Stimulated activated CD4-positive, alpha-beta T cell treated with anti-CD3 and anti-CD28 coated beads, Interleukin-1b, Interleukin-23, amount 100 ng/mL, for 1 hour (primary cell): ENCODE results near the gene PEX5L.

Source experiments
- DNase-seq, 2 donors: peaks; one replicate each; pipeline ENCODE4 v3.0.0-alpha.2; 2020; ENCODE audit warnings: low read depth in 2 of 2

The PEX5L gene

DNA sequence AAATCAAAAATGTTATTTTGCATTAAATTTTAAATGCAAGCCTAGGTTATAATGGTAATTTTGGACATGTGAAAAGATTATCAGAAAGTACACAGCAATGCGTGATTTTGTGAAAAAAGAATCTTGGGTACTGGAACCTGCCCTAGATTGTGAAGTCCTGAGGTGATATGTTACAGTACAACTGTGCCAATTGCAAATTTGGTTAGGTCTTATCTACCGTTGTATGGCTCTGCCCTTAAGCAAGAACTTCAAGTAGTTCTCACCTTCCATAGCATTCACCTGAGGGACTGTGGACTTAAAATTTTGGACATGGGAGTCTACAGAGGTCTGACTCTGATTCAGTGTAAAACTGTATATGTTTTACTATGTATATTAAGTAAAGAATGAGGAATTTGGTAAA lies 140.2 kb downstream of the PEX5L start:
- no peak for DNase-seq

DNA sequence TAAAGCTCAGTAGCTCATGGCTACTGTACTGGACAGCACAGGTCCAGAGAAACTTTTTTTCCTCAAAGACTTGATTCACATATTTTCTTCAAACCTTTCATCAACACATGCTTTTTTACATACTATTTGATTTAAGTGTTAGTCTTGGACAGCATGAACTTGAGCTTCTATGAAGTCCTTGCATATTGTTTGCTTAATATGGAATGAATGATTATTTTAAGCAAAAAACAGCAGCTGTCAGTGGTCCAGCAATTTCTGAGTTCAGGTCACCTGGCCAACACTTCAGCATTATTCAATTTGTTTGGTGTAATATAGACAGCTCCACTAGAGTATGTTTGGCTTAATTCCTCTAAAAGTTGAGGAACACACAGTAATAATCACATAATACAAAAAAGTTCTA lies 141.4 kb downstream of the PEX5L start:
- DNase-seq: no peak

DNA sequence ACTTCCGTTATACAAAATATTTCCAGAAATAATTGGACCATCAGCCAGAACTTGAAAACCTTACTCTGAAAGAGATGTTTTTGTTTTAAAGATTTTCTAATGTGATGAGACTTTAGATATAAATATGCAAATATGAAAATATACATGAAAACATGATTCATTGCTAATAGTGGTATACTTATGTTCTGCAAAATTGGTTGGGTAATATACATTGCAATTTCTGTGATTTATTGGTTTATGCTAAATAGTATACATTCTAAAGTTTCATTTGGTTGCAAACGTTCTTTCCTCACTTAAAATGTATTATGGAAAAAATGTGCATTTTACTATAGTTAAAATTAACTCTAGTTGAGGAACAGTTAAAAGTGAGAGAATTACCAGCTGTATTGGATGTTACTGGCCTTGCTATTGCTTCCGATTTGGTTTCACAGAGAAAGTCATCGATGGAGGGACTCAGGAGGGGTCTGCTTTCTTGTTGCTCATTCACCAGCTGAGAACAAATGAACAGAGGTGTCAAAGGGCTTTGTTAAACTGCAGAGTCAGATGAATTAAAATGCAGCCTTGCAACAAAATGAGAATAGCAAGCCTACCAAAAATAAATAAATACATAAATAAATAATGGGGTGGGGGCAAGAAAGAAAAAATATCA lies 149.3 kb downstream of the PEX5L start:
- no peak for DNase-seq

DNA sequence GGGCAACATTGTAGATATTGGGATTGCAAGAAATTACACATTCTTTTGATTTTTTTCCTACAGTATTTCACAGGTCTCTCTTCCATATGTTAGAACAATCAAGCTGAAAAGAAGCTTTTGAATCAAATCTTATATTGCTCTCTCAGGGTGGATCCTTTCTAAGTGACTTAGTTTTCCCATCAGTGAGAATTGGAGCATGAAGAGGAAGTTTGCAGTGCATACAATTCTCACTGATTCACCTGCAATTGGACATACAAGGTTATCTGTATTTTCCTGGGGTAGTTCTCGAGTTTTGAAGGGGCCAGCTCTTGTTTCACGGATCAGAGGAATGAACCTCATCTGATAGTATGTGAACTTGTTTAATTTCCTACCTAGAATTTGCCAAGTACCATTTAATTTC lies 150.8 kb downstream of the PEX5L start:
- DNase-seq: no peak

DNA sequence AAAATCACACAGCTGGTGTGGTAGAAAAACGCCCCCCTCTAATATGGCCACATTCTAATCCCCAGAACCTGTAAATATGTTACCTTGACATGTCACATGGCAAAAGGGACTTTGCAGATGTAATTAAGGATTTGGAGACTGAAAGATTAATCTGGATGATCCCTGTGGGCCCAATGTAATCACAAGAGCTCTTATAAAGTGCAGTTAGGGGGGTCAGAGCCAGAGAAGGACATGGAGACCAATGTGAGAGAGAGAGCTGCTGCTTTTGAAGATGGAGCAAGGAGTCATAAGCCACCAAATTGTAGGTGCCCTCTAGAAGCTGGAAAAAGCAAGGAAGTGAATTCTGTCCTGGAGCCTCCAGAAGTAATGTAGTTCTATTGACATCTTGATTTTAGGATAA lies 152.6 kb downstream of the PEX5L start:
- DNase-seq: no peak

DNA sequence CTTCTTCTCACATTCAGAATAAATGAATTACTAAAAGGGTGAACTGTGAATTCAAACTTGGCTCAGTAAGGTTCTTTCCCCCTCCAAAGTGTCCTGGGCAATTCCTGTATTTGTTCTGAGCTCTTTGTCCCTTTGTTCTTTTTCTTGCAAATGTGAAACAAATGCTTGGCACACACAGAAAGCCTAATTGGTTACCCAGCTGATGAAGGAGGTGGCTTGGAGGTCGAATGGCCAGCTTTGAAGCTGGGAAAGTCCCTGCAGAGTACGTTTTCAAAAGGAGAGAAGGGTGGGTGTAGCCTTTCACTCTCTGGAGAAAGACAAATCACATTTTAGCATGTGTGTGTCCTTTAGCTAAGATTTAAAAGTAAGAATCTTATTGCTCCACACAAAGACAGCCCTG lies 154.4 kb downstream of the PEX5L start:
- no peak for DNase-seq

DNA sequence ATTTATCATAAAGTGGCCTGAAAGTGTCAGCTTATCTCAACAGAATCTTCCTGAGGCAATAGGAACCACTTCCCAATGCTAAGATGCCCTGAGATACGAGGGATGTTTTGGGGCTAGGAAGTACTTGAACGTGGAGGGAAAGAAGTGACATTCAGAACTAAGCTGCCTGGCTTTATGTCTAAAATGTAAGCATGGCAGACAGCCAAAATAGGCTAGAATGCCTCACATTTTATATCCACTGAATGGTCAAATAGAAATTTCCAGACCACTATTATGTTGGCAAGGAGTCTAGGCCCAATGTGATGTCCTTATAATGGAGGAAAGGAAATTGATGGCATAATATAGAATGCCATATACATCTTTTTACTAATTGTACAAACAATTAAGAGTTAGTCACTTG lies 154.9 kb downstream of the PEX5L start:
- no peak for DNase-seq

DNA sequence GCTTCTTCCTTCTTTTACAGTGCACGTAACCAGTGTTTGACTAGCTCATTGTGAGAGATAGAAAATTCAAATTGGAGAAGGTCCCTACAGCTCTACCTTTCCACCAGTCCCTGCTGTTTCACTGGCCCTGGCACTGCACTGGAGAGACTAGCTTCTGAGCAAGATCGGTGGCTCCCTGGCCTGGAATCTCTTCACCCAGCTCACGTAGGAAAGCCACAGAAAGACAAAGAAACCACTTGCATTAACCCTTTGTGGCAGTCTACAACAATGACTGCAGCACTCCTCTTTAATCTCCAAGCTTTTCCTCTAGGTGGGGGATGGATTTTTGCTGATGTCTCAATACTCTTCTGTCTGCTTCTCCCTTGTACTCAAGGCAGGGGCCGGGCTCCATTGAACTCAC lies 155.9 kb downstream of the PEX5L start:
- DNase-seq: no peak

DNA sequence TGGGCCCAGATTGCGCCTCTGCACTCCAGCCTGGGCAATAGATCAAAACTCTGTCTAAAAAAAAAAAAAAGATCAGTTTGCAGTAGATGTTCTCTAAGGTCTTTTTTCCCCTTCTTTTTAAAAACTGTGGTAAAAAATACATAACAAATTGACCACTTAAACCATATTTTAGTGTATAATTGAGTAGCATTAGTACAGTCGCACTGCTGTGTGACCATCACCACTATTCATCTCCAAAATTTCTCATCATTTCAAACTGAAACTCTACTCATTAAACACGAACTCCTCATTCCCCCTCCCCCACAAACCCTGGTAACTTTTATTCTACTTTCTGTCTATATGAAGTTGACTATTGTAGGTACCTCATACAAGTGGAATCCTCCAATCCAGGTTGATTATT lies 160.3 kb downstream of the PEX5L start:
- no peak for DNase-seq

DNA sequence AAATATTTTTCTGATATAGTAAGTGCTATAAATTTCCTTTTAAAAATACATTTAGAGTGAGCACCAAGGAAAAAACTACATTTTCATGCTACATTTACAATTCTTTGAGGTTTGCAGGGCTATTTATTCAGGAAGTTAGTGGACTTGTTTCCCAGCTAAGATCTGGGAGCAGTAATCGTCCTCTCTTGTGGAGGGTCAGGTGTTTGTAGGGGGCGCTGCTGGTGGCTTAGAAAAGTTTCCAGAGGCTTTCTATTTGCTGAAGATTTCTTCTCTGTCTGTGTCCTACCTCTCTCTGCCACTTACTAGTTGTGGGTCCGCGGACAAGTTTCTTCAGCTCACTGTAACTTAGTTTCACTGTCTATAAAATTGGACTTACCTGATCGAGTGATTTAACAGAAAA lies 163.9 kb downstream of the PEX5L start:
- no peak for DNase-seq

DNA sequence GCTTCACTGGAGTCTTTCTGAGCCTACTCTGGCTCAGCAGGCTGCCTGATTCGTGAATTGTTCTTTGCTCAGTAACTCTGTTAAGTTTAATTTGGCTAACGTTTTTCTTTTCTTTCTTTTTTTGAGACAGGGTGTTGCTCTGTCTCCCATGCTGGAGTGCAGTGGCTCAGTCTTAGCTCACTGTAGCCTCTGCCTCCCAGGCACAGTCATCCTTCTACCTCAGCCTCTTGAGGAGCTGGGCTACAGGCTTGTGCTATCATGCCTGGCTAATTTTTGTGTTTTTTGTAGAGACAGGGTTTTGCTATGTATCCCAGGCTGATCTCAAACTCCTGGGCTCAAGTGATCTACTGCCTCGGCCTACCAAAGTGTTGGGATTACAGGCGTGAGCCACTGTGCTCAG lies 165.0 kb downstream of the PEX5L start:
- no peak for DNase-seq

DNA sequence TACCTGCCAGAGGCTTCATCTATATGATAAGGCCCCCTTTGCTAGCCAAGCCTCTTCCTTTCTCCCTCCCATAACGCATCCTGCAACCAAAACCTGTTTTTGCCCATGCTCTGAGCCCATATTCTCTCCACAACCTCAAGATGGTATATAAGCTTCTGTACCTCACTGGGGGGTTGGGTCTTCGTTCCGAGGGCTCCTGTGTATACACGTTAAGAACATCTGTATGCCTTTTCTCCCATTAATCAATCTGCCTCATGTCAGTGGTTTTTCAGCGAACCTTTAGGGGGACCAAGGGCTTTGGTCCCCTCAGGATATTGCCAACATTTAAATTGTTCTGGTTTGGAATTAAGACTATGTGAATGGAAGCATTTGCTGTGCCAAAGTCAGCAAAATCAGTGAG lies 168.0 kb downstream of the PEX5L start:
- no peak for DNase-seq

DNA sequence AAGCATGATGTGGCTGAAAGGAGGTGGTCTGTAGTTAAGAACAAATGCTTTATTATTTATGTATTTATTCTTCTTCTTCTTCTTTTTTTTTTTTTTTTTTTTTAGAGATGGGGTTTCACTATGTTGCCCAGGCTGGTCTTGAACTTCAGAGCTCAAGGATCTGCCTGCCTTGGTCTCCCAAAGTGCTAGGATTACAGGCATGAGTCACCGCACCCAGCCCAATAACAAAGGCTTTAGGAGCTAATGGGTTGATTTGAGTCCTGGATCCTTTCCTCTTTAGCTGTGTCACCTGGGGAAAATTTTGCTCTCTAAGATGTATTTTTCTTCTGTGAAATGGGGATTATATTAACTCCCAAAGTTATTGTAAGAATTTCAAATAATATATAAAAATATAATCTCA lies 168.8 kb downstream of the PEX5L start:
- no peak for DNase-seq

DNA sequence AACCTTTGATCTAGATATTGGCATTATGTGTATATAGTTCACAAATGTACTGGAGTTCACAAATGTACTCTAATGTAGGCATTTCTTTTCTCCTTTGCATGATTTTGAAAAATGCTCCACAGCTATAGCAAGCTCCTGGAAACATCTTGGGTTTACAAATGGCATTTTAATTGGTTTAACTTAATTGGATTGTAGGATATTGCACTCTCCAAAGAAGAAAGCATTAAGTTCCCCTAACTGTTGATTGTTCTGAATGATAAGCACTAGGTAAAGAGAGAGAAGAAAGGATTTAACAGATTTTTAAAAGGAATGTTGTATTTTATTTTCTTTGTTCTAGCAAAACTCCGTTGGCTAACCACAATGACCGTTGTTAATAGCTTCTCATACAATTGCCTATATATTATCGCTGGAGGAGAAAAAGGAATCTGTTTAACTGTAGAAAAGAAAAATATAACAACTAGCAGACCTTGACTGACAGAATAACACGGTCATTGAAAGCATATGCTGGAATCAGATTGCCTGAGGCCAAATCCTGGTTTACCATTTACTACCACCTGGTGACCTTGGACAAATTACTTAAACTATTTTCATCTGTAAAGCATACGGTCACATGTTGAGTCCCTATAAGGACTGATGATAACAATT lies 170.8 kb downstream of the PEX5L start:
- no peak for DNase-seq

DNA sequence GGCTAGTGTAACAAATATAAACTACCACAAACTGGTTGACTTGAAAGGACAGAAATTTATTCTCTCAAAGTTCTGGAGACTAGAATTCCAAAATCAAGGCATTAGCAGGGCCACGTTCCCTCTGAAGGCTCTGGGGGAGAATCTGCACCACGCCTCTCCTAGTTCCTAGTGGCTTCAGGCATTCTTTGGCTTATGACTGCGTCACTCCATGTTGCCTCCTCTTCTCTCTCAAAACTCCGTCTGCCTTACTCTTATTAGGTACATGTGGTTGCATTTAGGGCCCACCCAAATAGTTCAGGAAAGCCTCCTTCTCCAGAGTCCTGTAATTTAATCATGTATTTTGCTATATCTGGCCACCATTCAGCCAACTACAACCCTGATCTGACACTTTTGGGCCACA lies 174.8 kb downstream of the PEX5L start:
- no peak for DNase-seq

DNA sequence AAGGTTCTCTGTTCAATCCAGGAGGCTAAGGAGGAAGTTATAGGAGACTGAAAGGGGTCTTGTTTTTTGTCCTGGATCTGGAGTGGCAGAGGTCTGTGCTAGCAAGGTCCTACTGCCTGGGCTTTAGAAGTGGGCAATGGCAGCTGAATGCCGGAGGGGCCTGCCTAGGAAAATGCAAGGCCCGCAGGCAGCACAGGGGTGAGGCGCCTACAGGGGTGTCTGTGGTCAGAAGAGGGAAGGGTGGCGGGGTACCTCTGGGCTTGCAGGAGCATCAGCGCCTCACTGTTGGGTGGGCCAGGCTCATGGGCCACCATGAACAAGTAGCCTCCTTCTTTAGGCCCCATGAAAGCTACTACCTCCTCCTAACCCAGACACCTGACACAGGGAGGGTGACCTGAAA lies 175.4 kb downstream of the PEX5L start:
- no peak for DNase-seq

DNA sequence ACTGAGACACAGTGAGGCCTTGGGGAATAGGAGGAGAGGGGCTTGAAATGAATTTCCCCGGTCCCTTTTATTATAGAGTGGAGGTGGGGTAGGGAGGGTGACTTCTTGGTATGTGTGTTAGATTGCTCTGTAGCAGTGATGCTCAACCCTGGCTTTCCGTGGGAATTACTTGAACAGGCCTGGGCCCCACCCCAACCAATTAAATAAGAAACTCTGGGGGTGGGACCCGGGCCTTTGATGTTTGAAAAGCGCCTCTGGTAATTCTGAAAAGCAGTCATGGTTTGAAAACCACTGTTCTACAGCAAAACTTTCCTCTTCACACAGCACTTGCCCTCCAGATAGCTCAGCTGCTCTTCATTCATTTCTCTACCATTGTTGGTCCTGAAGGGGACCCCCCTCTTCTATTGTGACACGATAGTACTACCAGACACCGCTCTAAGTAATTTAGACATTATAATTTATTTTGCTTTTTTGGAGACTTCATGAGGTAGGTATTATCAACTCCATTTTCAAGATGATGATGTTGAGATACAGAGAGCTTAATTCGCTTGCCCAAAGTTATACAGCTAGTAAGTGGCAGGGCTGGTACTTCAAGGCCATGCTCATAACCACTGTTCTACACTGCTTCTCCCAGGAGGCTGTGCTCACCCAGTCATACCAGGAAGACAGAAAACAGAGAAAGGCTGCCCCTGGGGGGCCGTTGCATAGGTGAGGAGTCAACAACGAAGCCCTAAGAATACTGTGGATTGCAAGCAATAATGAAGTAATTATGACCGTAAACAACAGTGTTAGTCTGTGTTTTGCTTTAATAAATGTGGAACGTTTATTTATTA lies 176.2 kb downstream of the PEX5L start:
- DNase-seq: no peak

DNA sequence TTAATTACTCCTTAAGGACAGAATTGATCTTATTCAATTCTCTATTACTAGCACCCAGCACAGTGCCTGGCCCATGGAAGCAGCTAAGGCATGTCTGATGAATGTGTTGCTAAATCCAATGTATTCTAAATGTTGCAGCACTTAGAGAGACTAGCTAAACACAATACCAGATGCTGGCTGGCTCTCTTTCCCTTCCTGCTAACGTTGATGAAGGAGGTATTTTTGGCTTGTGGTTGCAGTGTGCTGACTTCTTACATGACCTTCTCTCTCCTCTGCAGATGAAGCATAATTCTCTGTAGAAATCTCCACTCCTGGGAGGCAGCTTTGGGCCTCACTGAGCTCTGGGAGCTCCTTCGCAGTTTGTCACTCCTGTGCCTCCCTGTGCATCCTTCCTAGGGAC lies 183.6 kb downstream of the PEX5L start:
- DNase-seq: no peak

DNA sequence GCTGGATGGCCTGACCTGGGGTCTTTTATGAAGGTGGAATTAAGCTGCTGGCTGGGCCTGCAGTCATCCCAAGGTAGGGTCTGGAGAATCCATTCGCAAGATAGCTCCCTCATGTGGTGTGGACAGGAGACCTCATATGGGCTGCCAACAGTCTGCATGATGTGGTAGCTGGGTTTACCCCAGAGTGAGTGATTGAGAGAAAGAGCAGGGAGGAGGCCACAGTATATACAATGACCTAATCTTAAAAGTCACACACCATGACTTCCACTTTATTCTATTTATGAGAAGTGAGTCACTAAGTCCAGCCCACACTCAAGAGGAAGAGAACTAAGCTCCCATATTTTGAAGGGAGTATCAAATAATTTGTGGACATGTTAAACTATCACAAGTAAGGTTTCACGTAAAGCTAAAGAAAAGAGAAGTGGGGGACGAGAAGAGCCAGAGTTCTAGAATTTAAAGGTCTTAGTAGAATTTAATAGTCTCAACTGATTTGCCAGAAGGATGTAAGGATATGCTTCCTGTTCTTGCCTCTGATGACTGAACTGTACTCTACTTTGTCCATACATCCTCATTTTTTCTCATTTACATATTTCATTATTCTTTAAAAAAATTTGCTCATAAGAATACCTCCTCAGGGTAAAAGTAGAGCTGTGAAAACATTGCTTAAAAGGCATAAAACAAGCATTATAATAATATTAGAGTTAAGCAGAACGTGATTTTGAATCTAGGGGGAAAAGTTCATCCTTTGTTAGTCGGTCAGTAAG lies 184.4 kb downstream of the PEX5L start:
- DNase-seq: no peak

DNA sequence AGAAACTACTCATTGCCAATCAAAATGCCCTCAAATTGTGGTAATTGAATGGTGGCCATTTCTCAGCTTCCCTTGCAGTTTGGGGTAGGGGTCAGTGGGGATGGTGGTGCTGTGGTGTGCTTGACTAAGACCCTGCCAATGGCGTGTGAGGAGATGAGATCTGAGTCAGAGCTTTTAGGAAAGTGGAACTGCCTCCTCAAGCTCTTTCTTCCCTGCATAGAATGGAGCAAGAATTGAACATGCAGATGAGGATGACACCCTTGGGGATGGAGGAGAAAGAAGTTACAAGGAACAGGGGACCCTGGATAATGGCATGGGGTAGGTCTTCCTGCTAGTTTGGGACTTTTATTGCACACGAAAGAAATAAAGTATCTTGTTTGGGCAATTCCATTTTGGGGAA lies 188.0 kb downstream of the PEX5L start:
- DNase-seq: no peak

DNA sequence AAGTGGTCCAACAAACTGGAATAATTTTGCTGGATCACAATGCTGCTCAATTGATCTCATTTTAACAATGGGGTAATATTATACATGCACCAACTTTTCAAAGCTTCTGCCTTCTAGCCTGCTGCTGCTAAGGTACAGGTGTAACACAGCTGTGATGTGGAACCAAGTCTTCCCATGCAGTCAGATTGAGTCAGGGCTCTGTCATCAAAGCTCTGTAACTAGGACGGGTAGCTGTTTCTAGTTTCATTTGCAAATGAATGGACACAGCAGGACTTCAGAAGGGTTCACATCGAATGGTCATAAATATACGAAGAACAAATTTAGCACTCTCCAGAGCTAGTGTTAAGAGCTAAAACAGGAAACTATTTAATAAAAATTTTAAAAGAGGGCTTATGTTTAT lies 194.7 kb downstream of the PEX5L start:
- no peak for DNase-seq

DNA sequence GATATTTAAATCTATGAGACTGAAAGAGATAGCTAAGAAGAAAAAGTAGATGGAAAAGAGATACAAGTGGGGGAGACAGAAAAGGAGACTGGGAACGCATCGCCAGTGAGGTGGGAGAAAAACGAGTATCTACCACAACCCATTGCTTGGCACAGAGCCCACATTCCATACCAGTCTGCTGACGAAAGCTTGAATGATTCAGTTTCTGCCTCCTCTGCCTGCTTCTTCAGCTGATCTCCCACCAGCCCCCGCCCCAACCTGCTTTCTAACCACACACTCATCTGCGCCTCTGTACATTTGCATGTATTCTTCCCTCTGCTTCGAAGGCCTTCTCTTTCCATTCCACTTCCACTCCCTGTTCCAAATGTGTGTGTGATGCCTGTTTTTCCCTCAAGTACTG lies 195.8 kb downstream of the PEX5L start:
- DNase-seq: no peak
